NCI-H526 (cell line): Measurements from ENCODE around the gene LRRK1.

ENCODE experiments used
- DNase-seq, 2 experiments: peaks; one replicate each; lab custom pipeline; 2025; lab: John Stamatoyannopoulos, UW

The LRRK1 gene

DNA sequence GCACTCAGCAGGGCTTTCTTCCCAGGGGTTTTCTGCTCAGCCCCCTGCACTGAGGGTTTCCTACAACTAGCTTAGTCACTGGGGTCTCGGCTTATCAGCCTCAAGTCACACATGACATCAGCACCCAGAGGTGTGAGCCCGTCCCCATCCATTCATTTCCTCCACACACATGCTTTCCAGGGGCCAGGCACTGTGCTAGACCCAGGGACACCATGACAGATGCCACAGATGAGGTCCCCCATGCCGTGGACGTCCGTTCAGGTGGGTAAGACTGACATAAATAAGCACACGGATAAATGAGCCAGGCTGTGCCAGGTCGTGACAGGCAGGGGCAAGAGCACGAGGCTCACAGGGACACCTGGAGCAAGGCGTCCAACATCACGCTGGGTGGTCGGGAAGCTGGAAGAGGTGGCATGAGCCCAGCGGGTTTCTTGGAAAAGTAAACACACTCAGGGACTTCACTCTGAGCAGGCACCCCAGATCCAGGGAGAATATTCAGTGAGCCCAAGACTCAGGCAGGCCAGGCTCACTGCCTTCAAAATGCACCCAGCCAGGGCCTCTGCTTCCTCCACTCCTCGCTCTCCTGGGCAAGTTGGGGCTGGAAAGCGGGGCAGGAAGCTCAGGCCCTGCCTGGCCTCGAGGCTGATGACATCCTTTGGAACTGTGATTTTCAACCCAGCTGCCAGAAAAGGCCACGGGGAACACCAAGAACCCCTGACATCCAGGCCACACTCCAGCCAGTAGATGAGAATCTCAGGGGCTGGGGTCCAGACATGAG lies 193.4 kb downstream of the LRRK1 start:
- DNase-seq = no peak

DNA sequence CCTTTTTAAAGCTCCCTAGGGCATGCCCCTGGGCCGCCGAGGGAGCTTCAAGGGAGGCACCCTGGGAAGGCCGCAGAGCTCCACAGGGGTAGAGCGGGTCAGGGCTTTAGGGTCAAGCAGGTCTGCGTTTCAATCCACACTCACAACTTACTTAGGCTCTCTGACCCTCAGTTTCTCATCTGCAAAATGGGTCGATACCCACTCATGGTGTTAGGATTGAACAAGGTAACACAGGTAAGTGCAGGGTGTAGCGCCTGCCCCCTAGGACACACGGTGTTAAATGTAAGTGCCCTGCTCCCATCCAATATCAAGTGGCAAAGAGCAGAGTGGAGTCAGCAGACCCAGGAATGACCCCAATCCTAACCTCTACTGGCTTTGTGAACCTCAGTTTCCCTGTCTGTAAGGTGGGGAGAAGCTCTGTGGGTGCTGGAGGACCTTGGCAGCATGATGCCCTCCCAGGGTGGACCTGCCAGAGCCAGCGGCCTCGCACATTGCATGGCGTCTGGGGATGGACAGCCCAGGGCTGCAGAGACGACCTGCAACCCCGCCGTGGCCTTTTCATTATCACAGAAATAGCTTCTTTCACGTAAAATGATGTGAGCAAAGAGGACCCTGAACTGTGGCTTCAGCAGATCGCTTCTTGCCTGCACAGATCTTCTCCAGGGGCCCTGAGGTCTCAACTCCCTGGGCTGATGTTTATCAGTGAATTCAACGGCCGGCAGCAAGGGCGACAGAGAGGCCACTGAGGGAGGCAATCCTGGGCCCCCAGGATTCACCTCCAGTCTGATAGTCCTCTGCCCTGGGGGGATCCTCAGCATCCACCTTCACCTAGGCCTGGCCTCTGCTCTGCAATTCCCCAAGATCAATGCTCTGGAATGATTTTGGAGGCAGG lies 194.2 kb downstream of the LRRK1 start:
- no peak for DNase-seq

DNA sequence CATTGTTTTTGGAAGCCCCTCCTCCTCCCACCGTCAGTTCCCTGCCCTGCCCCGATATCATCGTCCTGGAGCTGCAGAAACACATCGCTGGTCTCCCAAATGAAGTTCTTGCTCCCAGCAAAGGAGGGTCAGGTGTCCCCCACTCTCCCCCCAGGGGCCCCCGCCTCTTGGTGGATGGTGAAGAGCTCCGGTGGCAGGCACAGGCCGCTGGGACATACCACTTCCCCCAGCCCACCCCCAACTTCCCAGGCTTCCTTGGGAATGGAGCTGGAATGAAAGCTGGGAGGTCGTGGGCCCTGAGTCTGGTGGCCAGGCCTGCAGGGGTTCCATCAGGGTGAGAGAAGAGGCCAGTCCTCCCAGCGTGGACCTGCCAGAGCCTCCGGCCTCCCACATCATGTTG lies 195.0 kb downstream of the LRRK1 start:
- DNase-seq = no peak

DNA sequence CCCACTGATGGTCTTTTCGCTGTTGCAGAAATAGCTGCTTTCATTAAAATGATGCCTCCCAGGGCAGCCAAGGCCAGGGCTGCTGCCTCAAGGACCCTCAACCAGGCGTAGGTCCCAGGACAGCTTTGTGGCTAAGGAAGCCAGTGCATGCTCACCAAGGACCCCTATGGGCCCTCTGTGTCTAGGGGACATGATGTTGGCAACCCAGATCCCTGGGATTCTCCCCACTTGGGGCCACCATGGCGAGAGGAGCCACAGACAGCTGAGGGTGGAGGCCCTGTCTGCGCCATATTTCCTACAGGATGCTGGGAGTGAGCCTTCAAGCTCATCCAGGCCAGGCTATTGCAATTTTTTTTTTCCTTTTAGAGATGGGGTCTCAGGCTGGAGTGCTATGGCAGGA lies 195.5 kb downstream of the LRRK1 start:
- DNase-seq = no peak

DNA sequence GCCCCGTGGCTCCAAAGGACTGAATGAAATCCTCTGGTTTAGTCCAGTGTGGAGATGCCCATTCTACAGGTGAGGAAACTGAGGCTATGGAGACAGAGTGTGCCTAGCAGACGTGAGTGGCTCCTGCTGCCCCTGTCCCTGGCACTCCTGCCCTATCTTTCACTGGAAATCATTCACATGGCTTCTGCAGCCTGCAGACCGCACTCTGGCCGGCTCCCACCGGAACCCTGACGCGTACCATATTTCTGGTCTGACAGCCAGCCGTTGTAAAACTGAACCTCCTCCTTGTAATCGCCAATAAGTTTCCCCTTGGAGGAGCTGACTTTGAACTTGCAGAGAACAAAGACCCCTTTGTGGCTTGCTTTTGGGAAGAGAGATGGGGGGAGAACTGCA lies 196.2 kb downstream of the LRRK1 start:
- DNase-seq = no peak

DNA sequence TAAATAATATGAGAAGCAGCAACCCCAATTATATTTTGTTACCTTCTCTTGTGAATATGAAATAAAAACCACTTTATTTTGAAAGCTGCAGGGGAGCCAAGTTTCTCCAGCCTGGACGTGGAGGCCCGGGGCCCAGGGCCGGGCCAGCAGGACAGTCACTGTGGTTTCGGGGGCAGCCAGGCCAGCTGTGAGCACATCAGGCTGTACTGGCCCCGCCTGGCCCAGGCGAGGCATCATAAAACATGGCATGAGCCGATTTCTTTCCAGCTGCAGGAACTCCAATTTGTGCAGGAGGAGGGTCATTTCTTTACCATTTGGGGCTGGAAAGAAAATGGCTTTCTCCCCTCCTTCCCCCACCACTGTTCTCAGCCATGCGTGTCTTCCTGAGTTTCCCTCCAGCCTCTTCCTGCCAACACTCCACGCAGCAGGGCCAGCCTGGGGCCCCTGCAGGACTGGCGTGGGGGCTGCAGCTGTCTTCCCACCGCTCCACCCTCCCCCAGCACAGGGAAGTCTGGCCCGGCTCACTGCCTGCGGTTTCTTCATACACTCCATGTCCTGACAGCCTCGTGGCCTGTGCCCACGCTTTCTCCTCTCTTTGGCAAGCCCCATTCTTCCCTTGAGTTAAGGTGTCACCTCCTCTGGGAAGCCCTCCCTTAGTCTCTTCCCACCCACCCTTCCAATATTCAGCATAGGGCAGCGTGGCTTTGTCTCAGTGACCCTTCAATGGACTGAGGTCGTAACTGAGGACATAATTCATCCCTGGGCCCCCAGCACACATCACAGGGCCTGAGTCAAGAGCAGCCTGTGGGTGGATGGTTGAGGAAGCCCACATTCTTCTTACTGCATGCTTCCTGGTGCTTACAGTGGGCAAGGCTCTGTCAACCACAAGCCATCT lies 196.9 kb downstream of the LRRK1 start:
- no peak for DNase-seq

DNA sequence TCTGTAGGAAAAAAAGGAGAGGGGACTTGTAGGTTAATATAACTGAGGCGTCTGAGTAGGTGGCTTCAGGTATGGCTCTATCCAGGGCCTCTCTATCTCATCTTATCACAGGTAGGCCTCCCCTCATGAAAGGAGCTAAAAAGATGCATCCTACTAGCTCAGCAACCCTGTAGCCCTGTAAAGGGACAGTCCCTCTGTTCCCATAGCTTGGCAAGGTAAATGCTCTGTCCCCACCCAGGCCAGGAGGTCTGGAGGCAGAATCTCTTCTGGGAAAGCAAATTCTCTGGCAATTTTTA lies 197.5 kb downstream of the LRRK1 start:
- no peak for DNase-seq

DNA sequence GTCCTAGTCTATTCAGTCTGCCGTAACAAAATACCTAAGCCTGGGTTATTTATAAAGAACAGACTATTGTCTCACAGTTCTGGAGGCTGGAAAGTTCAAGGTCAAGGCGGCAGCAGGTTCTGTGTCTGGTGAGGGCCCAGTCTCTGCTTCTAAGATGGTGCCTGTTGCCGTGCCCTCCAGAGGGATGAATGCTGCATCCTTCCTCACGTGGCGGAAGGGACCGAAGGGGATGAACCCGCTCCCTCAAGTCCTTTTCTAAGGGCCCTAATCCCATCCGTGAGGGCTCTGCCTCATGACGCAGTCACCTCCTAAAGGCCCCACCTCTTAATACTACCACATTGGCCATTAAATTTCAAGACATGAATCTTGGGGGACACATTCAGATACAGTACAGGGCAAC lies 199.0 kb downstream of the LRRK1 start:
- no peak for DNase-seq

DNA sequence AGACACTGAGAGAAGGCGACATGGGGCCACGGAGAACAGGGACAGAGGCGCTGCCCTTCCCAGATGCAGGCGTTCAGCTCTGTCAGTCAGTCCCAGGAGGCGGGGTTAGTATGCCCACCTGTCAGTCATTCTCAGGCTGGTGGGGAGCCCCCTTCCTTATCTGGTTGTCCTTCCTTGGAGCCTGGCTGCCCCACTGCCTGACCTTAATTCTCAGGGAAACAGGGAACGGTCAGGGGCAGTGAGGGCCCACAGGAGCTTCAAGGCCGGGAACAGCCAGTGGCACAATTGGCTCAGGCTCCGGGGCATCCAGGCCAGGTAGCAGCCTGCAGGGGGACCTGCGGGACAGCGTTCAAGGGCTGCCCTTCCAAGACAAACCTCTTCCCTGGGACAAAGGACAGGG lies 199.5 kb downstream of the LRRK1 start:
- no peak for DNase-seq

DNA sequence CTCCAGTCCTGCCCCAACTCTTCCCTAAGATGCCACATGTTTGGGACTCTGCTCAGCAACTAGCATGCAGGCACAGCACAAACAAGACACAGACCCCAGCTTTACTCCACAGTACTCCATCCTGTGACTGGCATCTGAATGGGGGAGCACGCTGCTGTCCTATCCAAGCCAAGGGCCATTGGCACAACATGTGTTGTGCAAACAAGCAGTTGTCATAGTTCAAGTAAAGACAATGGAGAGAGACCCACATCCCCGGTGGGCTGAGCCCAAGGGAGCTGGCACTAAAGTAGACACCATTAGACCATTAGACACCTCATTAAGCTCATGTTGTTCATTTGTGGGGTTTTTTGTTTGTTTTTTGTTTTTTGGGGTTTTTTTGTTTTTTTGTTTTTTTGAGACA lies 200.0 kb downstream of the LRRK1 start:
- no peak for DNase-seq
